HG02678 (cell line): Measurements from ENCODE around the gene ZNF474.
A peak's percentile ranks its signal among the peaks of the same experiment; 100 is the strongest.

Source experiments
- ATAC-seq: cut with Tn5 transposase; IDR thresholded peaks from one replicate; pipeline ENCODE4 v1.9.1; 2021; ENCODE audit warnings: mild to moderate bottlenecking, moderate library complexity; ENCODE audit not compliant: unreplicated experiment

ZNF474 gene

DNA sequence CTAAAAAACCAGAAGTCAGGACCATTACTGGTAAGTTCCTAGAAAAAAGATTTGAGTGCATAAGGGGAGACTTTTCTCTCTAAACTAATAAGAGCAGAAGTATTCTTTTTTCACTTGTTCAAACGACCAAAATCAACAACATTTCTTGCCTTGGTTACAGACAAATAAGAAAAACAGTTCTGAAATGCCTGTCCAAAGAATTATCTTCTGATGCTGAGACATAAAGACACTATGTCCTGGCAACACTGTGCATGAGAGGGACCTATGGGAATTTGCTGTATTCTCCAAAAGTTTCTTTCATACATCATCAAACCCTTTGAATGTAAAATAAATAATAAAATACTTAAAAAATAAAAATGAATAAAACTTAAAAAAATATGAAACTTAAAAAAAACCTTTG lies 50.4 kb downstream of the ZNF474 start:
- ATAC-seq: no peak

DNA sequence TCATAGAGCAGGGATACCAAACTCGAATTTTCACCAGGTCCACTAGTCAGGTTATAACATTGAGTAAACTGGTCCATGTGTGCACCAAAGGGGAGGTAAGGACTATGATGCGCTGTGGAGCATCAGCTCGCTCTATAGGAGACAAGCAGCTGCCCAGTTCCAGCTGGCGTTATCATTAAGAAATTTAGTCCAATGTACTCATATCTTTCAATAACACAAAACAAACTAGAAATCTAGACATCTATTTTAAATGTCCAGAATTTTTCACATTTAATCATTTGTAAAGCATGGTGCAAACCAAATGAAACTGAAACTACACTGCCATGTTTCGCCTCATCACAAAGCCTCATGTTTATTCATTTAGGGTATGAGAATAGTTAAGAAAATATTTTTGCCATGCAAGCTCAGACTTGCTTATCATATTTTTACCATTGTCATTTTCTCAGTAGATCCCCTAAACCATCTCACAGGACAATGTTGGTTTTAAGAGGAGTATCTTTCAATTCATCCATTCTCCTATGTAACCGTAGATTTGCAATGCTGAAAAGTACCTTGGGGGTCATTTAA lies 50.9 kb downstream of the ZNF474 start:
- no peak for ATAC-seq

GRCh38 chr5:122180863-122181548 lies 51.7 kb downstream of the ZNF474 start:
- ATAC-seq: no peak

DNA sequence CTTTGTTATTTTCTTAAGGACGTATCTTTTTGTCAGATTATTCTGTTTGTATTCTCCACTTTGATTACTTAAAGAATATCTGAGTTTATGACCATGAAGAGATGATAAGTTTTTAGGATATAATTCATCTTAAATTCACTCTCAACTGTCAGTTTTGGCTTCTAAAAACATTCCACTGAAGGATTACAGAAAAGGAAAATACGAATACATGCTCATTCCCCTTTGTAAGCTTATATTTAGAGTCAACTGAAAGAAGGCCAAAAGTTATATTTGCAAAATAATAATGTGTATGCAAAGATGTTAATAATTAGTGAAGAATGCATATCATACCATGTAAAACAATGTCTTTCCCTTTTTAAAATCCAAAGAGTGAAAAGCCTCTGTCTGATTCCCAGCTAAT lies 52.5 kb downstream of the ZNF474 start:
- ATAC-seq: no peak

DNA sequence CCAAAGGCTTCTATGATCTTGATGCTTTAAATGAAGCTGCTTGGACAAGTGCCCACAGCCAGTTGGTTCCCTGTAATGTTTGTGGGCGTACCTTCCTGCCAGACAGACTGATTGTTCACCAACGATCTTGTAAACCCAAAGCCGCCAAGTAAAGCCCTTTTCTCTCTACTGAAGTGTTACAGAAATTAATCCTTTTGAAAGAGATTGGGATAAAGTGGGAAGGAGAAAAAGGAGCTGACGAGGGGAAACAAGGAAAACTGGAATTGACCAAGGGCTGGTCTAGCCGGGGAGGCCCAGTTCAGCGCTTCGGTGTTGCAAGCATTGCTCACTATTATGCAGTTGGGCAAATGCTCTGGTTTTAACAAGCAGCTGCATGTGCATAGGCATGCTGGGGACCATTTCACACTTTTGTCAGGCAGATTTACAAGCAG lies 53.2 kb downstream of the ZNF474 start:
- ATAC-seq: no peak

DNA sequence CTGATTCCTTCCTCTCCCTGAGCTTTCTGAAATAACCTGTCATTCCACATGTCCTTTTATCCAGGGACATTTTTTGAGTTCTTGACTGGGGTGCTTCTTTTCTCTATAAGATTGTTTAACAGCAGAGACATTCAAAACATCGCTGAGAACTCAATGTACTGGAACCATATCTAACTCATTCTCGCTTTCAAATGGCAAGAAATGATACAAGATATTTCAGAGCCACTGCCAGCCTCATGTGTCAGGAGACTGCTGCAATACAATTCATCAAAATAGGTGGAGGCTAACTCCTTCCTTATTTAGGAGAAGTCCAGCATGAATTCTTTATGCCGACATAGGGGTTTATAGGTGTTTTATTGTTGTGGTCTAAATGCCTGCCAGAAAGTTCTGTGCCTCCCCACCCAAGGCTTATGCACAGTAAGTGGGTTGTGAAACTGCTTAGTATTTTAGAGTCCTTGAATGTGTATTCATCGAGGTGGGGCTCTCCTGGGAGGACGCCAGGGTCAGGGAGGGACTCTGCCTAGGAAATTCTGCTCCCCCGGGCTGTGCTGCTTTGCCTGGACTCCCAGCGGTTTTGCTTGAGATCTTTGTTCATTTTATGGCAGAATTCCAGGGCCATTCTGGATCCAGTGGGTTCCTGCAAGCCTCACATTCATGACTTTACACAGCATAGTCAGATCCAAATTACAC lies 53.9 kb downstream of the ZNF474 start:
- no peak for ATAC-seq

DNA sequence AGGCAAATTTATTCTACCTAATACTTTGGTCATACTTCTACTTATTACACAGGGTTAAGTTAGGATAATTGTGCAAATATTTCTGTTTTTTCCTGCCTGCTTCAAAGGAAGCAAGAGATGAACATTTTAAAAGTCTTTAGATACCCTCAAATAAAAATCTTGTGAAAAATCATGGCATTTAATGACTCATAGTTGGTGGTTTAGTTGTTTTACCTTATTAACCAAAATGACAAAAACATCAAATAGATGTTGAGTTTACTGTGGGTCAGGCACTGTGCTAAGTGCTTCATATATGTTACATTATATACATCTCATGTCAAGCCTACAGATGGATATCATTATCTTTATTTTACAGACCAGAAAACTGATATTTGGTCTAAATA lies 54.4 kb downstream of the ZNF474 start:
- ATAC-seq: no peak

DNA sequence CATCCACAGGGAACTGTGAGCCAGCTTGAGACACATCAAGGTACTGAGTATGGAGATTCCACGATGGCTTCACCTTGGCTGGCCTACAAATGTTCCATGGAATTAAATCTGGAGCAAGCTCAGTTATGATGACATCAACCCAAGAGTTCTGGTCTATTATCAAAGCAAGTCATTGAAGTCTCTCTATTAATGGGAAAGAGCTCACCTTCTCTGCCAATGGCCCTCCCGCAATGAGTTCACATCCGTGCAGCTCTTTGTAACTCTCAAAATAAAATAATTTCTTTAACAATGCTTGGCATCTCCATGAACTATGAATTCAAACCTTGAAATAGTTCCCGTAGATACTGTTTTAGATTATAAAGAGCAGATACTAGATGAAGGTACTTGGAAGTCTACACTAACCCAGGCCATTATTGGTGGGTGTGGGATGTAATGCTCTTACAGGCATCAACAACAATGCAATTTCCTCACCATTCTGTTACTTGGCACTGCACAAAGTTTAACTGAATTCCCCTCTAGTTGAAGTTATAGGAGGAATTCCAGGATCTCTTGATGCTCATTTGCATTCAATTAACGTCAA lies 55.4 kb downstream of the ZNF474 start:
- no peak for ATAC-seq

GRCh38 chr5:122187426-122187825 lies 58.1 kb downstream of the ZNF474 start:
- no peak for ATAC-seq

- ATAC-seq: no peak
Observed at GRCh38 chr5:122190156-122190555, 60.8 kb downstream of the ZNF474 start.

GRCh38 chr5:122192497-122193496 lies 63.5 kb downstream of the ZNF474 start:
- peak; percentile 84 for ATAC-seq

DNA sequence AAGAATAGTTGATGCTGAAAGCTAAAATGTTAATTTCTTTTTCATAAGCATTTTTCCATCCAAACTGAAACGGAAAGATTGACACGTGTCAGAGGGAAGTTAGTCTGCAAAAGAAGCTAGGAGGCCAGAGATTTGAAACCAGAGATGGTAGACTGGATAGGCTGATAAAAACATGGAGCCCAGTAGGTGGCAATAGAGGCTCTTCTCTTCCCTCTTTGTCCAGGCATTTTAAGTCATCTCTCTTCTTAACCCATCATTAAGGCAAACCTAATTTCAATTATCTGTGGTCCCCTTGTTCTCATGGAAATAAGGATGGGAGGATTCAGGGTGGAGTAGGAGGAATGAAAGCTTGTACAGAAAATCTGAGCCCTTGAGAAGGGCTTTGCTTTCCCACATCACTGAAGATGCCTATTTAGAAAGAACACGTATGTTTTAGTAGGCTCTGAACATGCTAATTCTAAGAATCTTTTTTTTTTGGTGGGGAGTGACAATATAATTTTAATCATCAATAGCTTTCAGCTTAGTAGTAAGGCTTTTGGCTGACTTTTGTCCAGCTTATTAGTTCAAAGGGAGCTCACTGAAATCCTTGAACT lies 66.6 kb downstream of the ZNF474 start:
- ATAC-seq: no peak

DNA sequence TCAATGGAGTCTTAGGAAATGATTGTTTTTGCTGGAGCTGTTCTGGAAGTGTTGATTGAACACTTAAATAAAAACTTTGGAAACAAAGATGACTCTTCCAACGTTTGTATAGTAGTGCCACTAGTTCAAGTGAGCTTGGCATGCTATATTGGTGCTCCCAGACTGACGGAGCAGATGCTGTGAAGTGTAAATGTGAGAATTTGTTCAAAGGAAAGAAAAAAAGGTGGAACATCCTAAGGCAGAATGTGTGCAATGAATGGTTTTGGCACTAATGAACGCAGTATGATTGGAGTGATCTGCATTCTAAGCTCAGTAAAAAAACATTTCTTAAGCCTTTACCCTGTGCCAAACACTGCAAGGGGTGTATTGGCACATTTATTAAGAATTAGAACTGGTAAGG lies 69.8 kb downstream of the ZNF474 start:
- ATAC-seq: no peak

DNA sequence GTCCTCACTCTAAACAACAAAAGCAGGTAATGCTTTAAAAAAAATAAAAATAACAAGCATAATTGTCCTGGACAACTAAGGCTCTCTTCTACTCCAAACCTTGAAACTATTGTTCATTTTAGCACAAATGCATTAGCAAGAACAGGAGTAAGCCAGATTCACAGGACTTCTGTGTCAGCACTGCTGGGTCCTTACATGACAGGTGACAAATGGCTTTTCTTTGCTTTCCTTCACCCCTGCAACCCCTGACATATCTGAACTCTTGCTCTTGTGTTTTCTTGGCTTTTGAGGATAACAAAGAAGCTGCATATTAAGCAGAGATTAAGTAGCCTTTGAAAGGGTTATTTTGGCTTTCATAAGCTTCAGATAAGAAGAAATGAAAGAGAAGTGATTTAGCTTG lies 71.1 kb downstream of the ZNF474 start:
- no peak for ATAC-seq

DNA sequence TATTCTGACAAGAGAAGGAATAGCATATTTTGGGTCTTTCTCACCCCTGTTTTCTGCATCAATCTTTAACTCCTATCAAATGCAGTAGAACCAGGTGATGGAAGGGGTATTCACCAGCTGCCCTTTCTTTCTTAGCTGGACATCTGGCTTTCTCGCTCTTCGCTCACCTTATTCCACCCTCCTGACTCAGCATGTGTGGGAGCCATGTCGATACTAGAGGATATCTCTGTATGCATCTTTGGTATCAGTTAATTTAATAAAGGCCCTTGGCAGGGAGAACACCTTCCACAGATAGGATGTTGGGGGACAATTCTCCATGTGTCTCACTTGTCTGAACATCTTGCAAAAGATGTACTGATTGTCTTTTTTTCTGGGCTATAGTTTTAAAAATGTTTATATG lies 71.5 kb downstream of the ZNF474 start:
- ATAC-seq: no peak

DNA sequence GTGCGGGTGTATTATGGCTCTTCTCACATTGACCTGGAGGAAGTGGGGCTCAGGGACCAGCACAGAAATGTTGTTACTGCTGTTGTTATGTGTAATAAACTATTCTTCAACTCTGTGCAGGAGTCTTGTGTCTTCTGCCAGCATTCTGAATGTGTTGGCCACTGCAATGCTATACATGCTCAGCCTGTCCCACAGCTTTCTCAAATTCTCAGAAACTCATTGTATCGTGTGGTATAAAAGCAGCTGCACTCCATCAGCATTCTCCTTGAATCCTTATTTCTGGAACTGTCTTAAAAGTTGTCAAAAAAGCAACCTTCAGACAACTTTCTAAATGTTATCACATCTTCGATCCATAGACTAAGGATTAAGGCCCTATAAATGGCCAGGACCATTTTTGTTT lies 72.0 kb downstream of the ZNF474 start:
- ATAC-seq: no peak

- ATAC-seq: no peak
Observed at GRCh38 chr5:122202952-122203351, 73.6 kb downstream of the ZNF474 start.
